T1000 (cell line): Measurements from ENCODE around the gene MOB2.
"Not testable (repeated sequence)": the region's sequence is repeated elsewhere in the genome, so short reads cannot be mapped to it uniquely, and the experiment has no call there.

ENCODE experiments used
- DNase-seq: peaks from one replicate; lab custom pipeline; 2025; ENCODE audit warnings: mixed read lengths; lab: John Stamatoyannopoulos, UW

Gene MOB2

DNA sequence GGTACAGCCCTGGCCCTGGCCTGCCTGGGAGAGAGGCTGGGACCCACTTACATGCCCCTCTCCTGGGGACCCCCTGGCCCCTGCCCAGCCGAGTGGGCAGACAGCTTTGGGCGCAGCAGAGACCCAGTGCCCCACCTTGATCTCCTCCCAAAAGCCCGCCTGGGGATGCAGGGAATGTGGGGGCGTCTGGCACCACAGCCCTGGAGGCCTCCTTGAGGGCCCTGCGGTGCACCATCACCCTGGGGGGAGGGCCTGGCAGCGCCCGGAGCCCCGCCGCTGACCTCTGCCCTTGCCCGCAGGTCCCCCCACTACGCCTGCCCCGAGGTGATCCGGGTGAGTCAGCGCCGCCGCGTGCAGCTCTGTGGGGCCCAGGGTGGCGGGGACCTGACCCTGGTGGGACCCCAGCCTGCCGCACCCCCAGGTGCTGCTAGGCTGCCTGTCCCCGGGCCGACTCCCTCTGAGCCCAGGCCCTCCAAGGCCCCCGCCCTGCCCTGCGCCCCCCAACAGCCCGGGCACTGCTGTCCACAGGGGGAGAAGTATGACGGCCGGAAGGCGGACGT is 43.7 kb downstream of the MOB2 start:
- DNase-seq, result no peak

DNA sequence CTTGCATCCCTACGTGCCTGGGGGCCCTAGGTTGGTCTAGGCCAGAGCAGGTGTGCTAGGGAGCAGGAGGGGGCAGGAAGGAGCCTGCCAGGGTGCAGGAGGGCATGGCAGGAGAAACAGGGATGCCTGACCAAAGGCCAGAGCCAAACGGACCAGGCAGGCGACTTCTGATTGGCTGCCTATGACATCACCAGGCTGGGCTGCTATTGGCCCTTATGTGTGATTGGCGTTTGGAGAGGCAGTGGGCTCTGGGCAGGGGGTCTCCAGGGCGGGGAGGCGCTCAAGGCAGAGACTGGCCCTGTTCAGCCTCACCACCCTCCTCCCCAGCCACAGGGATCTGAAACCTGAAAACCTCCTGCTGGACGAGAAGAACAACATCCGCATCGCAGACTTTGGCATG is 44.4 kb downstream of the MOB2 start:
- DNase-seq, result no peak

DNA sequence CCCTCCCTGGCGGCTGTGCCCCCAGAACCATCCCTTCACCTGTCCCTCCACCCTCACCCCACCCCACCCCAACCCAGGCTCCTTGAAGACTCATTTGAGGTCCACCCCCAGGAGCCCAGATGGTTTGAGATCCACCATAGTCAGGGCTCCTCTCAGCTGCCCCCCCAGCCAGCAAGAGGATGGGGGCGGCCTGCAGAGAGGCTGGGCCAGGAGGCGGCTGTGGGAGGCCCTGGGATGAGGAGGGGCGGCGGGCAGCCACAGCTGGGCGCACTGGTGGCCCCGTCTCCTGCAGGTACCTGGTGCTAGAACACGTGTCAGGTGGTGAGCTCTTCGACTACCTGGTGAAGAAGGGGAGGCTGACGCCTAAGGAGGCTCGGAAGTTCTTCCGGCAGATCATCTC is 46.1 kb downstream of the MOB2 start:
- DNase-seq, result no peak

DNA sequence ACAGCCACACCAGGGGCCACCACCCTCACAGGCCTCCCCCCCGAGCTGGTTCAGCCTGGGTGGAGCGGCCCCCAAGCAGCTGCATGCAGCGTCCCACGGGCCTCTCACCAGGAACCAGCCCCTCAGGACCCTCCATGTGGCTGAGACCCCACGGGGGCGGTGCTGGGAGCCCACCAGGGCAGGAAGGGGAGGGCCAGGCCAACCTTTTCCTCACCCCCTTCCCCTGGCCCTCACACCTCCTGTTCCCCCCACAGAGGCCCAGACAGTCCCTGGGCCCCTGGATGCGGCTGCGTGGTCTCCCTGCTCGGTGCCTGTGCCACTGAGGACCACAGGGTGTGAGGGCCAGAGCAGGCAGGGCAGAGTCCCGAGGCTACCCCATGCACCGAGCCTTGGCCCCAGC is 46.5 kb downstream of the MOB2 start:
- no peak for DNase-seq

DNA sequence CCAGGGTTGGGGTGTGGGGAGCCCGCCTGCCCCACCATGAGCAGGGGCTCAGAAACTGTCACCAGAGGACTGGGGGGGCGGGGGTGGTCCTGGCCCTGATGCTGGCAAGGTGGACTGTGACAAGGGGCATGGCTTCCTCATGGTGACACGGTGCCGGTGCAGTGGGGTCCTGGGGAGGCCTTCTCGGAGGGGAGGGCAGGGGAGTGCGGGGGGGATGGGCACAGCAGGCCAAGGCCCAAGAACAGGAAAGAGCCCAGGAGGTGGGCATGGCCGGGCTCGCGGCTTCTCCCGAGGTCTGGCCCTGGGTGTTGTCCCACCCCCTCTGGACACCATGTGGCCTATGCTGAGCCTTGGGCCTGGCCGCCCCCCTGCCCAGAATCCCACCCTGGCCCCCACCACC is 47.2 kb downstream of the MOB2 start:
- no peak for DNase-seq

DNA sequence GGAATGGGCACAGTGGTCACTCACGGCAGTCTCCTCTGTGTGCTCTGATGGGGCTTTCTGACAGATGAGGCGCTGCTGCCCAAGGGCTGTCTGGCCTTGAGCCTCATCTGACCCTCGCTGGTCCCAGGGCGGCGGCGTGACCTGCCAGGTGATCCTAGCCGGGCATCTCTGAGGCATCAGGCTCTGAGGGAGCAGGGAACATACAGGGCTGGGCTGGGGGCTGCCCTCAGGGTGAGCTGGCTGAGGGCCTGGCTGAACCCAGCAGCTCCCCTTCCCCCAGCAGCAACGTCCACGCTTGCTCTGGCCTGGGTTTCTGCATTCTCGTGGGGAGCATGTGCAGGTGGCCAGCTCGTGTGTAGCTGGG is 47.6 kb downstream of the MOB2 start:
- DNase-seq, result no peak

DNA sequence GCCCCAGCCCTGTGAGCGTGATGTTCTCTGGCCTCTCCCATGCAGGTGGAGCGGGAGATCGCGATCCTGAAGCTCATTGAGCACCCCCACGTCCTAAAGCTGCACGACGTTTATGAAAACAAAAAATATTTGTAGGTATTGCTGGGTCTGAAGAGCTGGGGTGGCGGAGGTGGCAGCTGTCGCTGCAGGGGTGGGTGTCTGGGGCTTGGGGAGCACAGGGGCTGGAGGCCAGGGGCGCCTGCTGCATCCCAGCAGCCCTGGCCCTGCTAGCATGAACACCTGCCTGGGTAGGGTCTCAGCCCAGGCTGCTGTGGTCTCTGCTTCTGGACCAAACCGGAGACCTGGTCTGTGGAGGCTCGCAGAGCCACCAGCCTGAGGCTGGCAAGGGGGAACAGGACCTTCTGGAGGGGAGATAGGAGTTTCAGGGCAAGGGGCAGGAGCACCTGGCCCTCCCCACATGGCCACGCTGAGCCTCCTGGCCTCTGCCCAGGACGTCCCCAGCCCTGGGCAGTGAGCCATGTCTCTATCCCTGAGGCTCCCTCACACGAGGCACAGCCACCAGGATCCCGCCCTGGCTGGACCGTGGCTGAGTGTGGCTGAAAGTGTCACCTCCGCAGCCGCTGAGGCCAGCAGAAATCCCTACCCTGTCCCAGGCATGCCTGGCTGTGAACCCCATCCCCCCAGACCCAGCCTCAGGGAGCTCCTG is 48.2 kb downstream of the MOB2 start:
- no peak for DNase-seq

DNA sequence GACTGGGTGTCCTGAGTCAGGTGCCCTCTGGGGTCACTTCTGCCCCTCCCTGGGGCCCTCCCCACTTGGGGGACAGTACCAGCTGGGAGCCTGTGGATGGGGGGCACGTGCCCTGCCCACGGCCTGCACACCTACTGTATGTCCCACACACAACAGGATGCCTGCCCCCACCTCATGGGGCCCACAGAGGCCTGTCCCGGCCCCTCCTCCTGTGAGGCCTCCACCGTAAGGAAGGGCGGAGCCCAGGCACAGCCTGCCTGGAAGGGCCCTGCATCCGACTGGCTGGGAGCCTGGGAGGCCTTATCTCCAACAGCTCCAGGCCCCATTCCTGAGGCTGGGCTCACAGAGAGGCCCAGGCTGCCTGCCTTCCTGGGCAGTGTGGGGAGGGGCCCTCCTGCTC is 49.1 kb downstream of the MOB2 start:
- no peak for DNase-seq

DNA sequence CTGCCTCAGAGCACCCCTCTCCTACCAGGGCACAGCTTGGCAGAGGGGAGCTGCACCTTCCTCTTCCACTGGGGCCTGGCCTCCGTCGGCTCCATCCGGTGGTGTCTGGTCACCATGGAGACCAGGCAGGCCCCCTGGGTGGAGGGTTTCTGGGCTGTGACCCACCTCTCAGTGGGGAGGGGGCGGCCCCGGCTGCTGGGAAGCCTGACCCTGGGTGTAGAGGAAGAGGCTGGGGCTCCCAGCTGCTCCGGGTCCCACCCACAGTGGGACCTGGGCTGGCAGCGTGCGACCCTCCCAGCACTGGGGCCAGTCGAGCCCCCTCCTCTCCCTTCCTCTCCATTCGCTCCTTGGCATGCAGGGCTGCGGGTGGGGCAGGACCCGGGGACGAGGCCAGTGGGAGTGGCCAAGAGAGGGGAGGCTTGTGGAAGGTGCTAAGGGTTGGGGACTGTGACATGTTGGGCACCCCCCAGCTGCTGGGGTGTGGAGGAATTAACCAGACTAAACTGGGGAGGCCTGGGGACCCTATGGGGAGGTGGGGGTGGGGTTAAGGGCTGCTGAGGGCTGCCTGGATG is 50.0 kb downstream of the MOB2 start:
- no peak for DNase-seq

DNA sequence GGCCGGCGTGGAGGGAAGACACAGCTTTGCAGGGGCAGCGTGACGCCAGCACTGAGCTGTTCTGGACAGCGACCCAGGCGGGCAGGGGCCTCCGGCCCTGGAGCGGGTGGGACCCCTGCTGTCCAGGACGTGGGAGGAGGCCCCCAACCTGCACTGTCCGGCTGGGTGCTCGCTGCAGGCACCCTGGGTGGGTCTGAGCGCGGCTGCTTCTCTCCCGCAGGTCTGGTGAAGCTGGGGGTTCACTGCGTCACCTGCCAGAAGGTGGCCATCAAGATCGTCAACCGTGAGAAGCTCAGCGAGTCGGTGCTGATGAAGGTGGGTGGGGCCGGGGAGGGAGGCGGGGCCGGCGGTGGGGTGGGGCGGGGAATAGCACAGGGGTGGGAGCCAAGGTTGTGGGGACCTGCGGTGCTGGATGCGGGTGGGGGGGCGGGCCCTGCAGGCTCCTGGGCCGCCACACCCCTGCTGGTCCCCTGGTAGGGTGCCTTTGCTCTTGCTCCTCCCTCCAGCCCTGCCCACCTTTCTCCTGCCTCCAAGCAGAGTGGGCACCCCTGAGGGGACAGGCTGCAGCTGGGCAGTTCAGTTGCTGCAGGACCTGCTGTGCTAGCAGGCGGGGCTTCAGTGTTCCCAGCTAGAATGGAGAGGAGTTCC is 50.6 kb downstream of the MOB2 start:
- DNase-seq, result no peak

DNA sequence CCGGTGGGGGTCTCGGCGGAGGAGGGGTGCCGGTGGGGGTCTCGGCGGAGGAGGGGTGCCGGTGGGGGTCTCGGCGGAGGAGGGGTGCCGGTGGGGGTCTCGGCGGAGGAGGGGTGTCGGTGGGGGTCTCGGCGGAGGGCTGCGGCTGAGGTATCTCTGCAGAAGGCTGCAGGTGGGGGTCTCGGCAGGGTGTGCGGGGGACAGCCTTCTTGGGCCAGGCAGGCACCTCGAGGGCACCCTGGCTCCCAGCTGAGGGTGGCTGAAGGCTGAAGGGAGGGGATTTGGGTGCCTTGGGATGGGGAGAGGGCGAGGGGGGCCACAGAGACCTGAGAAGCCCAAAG is 51.1 kb downstream of the MOB2 start:
- not testable (repeated sequence) for DNase-seq

DNA sequence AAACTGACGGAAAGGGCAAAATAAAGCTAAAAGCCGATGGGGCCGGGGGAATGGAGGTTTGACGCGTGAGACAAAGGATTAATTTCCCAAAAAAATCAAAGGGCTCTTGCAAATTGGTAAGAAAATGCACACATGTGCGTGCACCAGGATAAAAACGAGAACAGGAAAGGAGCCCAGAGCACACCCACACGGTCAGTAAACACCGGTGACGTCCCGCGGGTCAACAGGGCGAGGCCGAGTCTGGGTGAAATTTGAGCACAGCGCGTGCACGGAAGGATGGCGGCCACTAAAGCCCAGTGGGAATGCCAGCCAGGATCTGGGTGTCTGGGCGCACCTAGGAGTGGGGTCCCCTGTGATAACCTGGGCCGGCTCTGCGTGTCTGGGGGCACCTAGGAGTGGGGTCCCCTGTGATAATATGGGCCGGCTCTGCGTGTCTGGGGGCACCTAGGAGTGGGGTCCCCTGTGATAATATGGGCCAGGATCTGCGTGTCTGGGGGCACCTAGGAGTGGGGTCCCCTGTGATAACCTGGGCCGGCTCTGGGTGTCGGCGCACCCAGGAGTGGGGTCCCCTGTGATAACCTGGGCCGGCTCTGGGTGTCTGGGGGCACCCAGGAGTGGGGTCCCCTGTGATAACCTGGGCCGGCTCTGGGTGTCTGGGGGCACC is 52.5 kb downstream of the MOB2 start:
- DNase-seq, result no peak

DNA sequence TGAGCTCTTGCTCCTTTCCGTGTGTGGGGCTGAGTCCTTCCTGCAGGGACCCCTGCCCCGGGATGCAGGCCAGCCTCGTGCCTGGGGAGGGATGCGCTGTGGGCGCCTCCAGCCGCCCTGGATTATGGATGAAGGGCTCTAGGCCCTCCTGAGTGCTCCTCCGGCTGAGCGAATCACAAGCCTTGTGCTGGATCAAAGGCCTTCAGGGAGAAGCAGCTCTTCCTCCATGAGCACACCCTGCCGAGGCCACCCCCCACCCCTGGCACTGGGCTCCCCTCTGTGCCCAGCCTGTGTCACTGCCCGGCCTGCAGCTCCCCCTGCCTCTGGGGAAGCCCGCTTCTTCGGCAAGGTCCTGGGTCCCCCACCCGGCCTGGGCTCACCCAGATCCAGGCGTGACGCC is 53.0 kb downstream of the MOB2 start:
- DNase-seq, result no peak

DNA sequence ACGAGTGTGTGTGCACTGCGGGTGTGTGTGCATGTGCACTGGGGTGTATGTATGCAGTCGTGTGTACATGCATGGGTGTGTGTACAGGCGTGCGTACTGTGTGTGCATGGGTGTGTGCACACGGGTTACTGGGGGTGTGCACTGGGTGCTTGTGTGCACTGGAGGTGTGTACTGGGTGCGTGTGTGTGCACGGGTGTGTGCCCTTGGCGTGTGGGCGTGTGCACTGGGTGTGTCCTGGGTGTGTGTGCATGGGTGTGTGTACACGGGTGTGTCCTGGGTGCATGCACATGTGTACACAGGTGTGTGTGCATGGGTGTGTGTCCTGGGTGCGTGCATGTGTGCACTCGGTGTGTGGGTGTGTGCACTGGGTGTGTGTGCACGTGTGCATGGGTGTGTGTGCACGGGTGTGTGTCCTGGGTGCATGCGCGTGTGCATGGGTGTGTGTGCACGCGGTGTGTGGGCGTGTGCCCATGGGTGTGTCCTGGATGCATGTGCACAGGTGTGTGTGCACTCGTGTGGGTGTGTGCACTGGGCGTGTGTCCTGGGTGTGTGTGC is 57.7 kb downstream of the MOB2 start:
- DNase-seq, result no peak

DNA sequence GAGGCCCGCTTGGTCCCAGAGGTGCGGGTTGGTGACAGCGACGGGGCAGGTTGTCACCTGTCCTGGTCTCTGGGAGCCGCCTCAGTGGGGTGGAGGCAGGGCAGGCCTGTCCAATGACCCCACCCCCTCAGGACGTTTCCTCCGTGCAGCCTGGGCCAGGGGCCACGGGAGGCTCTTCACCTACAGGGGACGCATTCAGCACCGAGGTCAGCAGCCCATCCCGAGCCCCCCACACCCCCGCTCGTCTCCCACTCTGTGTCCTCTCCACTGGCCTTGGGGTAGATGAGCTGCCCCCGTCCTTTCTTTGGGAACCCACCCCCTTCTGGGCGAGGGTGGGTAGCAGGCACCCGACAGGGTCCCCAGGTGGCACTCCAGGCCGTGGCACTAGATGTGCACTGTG is 61.1 kb downstream of the MOB2 start:
- no peak for DNase-seq

DNA sequence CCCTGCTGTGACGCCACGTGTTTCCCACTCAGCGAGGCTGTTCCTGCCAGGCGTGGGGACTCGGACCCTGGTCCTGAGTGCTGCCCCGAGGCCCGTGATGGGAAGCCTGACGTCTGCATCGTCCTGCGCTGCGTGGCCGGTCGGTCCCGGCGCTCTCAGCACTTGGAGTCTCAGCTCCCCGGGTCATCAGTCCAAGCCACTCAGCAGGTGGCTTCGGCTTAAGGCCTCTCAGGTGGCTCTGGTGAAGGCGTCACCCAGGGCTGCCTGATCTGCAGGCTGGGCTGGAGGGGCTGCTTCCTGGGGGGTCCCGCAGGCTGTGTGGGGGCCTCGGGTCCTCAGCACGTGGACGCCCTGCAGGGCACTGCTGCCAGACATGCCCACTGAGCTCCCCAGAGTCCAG is 61.6 kb downstream of the MOB2 start:
- no peak for DNase-seq

DNA sequence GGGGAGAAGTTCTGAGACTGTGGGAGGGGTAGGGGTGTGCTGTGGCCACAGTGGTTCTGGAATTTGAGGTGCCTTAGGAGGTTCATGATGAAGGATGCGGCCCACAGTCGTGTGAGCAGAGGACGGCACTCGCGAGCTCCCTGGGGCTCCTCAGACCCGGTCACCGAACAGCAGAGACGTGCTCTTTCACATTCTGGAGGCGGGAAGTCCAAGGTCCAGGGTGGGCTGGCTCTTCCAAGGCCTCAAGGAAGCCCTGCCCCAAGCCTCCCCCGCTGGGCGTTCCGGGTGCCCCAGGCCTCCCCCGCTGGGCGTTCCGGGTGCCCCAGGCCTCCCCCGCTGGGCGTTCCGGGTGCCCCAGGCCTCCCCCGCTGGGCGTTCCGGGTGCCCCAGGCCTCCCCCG is 63.2 kb downstream of the MOB2 start:
- DNase-seq, result not testable (repeated sequence)

DNA sequence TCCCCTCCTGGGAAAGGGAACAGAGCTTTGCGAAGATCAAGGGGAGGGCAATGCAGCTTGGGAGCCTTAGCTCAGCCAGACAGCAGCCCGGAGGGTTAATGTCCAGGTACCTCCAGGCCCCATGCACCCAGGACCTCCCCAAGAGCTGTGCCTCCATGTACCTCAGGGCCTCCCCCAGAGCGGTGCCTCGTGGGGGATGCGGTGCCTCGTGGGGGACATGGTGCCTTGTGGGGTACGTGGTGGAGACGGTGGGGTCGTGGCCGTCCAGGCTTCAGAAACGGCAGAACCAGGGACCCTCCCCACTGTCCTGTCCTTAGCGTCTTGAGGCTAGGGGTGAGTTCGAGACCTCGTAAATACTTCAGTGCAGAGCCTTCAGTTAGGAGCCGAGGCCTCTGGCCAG is 63.6 kb downstream of the MOB2 start:
- no peak for DNase-seq

DNA sequence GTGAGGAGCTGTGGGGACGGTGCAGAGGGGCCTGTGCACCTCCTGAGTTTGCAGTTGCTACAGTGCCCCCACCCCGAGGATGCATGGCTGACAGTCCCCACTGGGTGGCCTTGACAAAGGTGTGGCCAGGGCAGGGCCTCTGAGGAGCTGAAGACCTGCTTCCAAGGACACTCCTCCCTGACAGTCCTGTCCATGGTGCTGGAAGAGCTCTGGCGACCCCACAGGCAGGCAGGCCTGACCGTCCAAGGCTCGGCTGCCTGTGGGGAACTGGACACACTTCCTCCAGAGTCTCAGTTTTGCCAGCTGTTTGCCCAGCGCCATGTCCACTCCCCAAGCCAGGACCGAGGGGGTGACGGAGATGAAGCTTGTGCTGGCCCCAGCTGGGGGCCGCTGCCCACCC is 64.1 kb downstream of the MOB2 start:
- DNase-seq, result no peak

DNA sequence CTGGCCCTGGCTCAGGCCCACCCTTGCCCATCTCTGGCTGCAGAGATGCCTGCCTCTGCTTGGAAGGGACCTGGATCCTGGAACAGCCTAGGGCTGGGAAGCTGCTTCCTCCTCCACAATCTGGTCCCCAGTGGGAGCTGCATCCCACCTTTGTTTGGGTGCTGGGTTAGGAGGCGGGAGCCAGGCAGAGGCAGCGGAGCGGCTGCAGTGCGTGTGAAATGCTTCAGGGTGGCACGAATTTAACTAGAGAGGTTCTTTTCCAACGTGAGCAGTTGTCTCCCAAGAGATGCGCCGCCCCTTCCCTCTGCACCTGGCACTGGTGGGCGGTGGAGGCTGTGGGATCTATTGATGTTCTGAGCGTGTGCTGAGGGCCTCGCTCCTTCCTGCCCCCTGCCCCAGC is 65.3 kb downstream of the MOB2 start:
- DNase-seq, result no peak

DNA sequence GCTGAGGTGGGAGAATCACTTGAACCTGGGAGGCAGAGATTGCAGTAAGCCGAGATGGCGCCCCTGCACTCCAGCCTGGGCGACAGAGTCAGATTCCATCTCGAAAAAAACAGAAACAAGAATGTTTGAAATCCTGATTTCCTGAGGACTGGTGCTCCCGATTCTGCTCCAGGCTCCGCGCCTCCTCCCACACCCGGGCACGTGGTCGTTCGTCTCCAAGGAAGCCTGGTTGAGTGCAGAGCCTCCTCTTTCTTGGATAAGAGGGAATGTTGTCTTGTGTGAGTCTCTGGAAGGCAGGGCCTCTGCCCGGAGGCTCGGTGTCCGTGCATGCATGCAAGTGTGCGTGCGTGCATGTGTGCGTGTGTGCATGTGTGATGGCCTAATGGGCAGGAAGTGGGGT is 66.8 kb downstream of the MOB2 start:
- DNase-seq, result no peak
